Mucosa of stomach (tissue), 1 donor: Measurements from ENCODE around the gene CYTH3.
A peak's percentile ranks its signal among the peaks of the same experiment; 100 is the strongest.
"Not testable (repeated sequence)": the region's sequence is repeated elsewhere in the genome, so short reads cannot be mapped to it uniquely, and the experiment has no call there.

Experiments
- H3K27me3 ChIP-seq: one replicate; pipeline ENCODE4 v1.7.0; 2013; ENCODE audit warnings: mild to moderate bottlenecking, low read length; ENCODE audit not compliant: control insufficient read depth, insufficient read depth
- H3K36me3 ChIP-seq: one replicate; pipeline ENCODE4 v1.7.0; 2013; ENCODE audit warnings: low read length; ENCODE audit not compliant: control insufficient read depth, insufficient read depth
- H3K4me1 ChIP-seq: one replicate; pipeline ENCODE4 v1.7.0; 2013; ENCODE audit warnings: mild to moderate bottlenecking, low read length; ENCODE audit not compliant: control insufficient read depth, insufficient read depth
- H3K4me3 ChIP-seq: one replicate; pipeline ENCODE4 v1.7.0; 2013; ENCODE audit warnings: low read length
- H3K9ac ChIP-seq: one replicate; pipeline ENCODE4 v1.7.0; 2013; ENCODE audit warnings: mild to moderate bottlenecking, low read length, moderate library complexity
- H3K9me3 ChIP-seq: one replicate; pipeline ENCODE4 v1.7.0; 2013; ENCODE audit warnings: mild to moderate bottlenecking, low read length, moderate library complexity; ENCODE audit not compliant: control insufficient read depth
- donor health status: Pancreatic carcinoma.

The CYTH3 gene

GRCh38 chr7:6272481-6273323 is at the start of gene CYTH3:
TSS of gene CYTH3 (minus strand) at chr7:6272624. CDS start at chr7:6272507, 117 bp downstream.
- Histone ChIP-seq H3K4me3 (peak within 1 kb of the TSS; percentile 55), H3K36me3 (no peaks in the 10 kb centered on the region), H3K4me1 (peaks cover 25% of the 10 kb centered on the region), H3K9ac (peak within 1 kb of the TSS; percentile 71), H3K27me3 (no peaks in the 10 kb centered on the region), H3K9me3 (no peaks in the 10 kb centered on the region)

DNA sequence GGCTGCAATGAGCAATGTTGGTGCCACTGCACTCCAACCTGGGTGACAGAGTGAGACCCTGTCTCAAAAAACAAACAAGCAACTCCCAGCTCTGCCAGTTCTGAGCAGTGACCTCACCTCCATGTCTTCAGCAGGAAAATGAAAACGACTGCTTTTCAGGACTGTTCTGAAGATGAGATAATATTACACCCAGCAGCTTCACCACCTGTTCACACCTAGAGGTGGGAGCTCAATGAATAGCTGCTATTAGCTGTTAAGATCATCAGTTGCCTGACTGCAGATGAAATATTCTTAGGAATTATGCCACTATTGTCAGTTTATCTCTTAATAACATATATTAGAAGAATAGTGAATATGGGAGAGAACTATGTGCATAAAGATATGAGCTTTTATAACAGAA is 48.4 kb upstream of the CYTH3 start:
- H3K9me3 ChIP-seq, result no peaks in the 10 kb centered on the region
- no peaks in the 10 kb centered on the region for H3K36me3 ChIP-seq
- H3K4me3 ChIP-seq, result no peak overlapping the region
- no peaks in the 10 kb centered on the region for H3K4me1 ChIP-seq
- H3K27me3 ChIP-seq, result no peaks in the 10 kb centered on the region
- H3K9ac ChIP-seq, result no peak overlapping the region

- Histone ChIP-seq H3K9me3 (no peaks in the 10 kb centered on the region), H3K9ac (no peak overlapping the region), H3K4me1 (no peaks in the 10 kb centered on the region), H3K27me3 (no peaks in the 10 kb centered on the region), H3K36me3 (no peaks in the 10 kb centered on the region), H3K4me3 (no peak overlapping the region)
Measured at GRCh38 chr7:6317797-6318438, 45.5 kb upstream of the CYTH3 start.

- no peaks in the 10 kb centered on the region for H3K27me3 ChIP-seq
- no peaks in the 10 kb centered on the region for H3K4me1 ChIP-seq
- no peaks in the 10 kb centered on the region for H3K36me3 ChIP-seq
- H3K4me3 ChIP-seq, result no peak overlapping the region
- no peaks in the 10 kb centered on the region for H3K9me3 ChIP-seq
- no peak overlapping the region for H3K9ac ChIP-seq
Measured at GRCh38 chr7:6316226-6316625, 43.8 kb upstream of the CYTH3 start.

DNA sequence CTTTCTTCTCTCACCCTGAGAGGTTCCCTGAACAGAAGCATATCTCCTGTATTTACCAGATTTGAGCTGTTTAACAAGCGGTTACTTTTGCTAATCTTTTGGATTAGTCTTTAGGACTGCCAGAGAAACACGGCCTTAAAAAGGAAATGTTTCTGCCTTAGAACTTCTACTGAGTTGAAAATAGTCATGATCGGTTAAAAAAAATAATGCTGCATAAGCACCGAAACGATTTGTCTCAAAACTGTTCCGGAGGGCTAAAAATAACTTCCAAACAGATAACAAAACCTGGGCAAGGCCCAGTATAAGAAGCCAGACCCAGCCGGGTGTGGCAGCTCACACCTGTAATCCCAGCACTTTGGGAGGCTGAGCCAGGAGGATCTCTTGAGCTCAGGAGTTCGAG is 43.3 kb upstream of the CYTH3 start:
- Histone ChIP-seq H3K27me3 (no peaks in the 10 kb centered on the region), H3K9ac (no peak overlapping the region), H3K4me3 (no peak overlapping the region), H3K4me1 (no peaks in the 10 kb centered on the region), H3K9me3 (no peaks in the 10 kb centered on the region), H3K36me3 (no peaks in the 10 kb centered on the region)

DNA sequence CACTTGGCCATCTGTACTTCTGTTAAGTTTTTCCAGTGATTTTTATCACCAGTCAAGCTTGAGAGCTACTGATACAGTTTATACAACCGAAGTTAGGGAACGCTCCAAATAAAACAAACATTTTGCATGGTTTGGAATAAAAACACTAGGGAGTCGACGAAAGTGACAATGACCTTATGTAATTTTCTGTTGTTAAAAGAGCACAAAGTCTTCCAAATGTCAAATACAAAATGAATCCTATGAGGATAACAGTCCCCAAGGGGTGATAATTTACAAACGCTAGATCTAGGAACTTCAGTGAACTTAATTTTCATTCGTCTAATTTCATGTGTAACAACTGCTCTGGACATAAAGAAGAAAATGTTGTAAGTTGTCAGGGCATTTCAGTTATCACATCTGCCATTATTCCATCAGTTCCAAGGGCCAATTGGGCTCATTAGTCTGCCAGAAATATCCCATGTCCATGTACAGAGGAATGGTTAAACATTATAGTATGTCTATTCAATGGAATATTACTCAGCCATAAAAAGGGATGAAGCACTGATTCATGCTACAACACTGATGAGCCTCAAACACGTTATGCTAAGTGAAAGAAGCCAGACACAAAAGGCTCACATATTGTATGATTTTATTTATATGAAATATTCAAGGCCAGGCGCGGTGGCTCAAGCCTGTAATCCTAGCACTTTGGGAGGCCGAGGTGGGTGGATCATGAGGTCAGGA is 38.0 kb upstream of the CYTH3 start:
- H3K9ac ChIP-seq, result no peak overlapping the region
- H3K36me3 ChIP-seq, result no peaks in the 10 kb centered on the region
- no peaks in the 10 kb centered on the region for H3K4me1 ChIP-seq
- no peaks in the 10 kb centered on the region for H3K27me3 ChIP-seq
- H3K4me3 ChIP-seq, result no peak overlapping the region
- H3K9me3 ChIP-seq, result no peaks in the 10 kb centered on the region

- no peaks in the 10 kb centered on the region for H3K9me3 ChIP-seq
- no peak overlapping the region for H3K9ac ChIP-seq
Measured at GRCh38 chr7:6307762-6308161, 35.3 kb upstream of the CYTH3 start.

GRCh38 chr7:6306471-6306870 is 34.0 kb upstream of the CYTH3 start:
- Histone ChIP-seq H3K9me3 (no peaks in the 10 kb centered on the region), H3K27me3 (no peaks in the 10 kb centered on the region), H3K9ac (no peak overlapping the region), H3K4me3 (no peak overlapping the region), H3K36me3 (no peaks in the 10 kb centered on the region), H3K4me1 (no peaks in the 10 kb centered on the region)

More at GRCh38 chr7:6307762-6308161, 35.3 kb upstream of the CYTH3 start:
- H3K27me3 ChIP-seq, result no peaks in the 10 kb centered on the region
- no peaks in the 10 kb centered on the region for H3K36me3 ChIP-seq
- H3K4me3 ChIP-seq, result no peak overlapping the region
- H3K4me1 ChIP-seq, result no peaks in the 10 kb centered on the region

DNA sequence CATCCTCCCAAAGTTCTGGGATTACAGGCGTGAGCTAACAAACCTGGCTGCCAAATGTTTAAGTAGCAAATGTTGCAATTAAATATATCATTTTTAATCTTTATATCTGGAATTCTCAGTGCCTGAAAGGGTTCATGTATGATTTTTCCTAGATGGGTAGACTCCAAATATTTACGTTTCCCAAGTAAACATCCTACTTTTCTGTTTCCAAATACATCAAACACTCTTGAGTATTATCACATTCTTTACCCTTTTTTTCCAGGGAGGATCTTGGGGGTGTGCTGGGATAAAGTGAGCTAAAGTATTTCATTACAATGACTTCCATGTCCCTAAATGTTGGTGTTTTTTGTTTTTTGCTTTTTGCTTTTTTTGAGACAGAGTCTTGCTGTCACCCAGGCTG is 32.9 kb upstream of the CYTH3 start:
- no peak overlapping the region for H3K4me3 ChIP-seq
- H3K9me3 ChIP-seq, result no peaks in the 10 kb centered on the region
- H3K36me3 ChIP-seq, result no peaks in the 10 kb centered on the region
- H3K9ac ChIP-seq, result no peak overlapping the region
- no peaks in the 10 kb centered on the region for H3K27me3 ChIP-seq
- H3K4me1 ChIP-seq, result no peaks in the 10 kb centered on the region

GRCh38 chr7:6301446-6301845 is 29.0 kb upstream of the CYTH3 start:
- H3K9ac ChIP-seq, H3K9me3 ChIP-seq, H3K36me3 ChIP-seq, H3K27me3 ChIP-seq, H3K4me3 ChIP-seq, H3K4me1 ChIP-seq: not testable (repeated sequence)

DNA sequence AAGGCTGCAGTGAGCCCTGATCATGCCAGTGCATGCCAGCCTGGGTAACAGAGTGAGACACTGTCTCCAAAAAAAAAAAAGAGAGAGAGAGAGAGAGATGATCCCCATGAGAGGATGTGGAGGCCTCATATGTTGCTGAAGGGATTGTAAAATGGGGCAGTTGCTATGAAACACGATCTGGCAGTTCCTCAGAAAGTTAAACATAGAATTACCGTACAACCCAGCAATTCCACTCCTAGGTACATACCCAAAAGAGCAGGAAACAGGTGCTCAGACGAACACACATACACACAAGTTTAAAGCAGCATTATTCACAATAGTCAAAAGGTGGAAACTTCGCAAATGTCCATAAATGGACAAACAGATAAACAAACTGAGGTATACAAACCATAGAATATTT is 27.4 kb upstream of the CYTH3 start:
- Histone ChIP-seq H3K36me3 (no peaks in the 10 kb centered on the region), H3K4me3 (no peak overlapping the region), H3K27me3 (no peaks in the 10 kb centered on the region), H3K9me3 (no peaks in the 10 kb centered on the region), H3K9ac (no peak overlapping the region), H3K4me1 (no peaks in the 10 kb centered on the region)

- Histone ChIP-seq H3K9me3 (no peaks in the 10 kb centered on the region), H3K9ac (no peak overlapping the region), H3K36me3 (no peaks in the 10 kb centered on the region), H3K4me1 (no peaks in the 10 kb centered on the region), H3K27me3 (no peaks in the 10 kb centered on the region), H3K4me3 (no peak overlapping the region)
Measured at GRCh38 chr7:6294839-6295238, 22.4 kb upstream of the CYTH3 start.
